ENCODE data around the gene LAMC2.

The LAMC2 gene

GRCh38 chr1:183275322-183275721 is 89.3 kb downstream of the LAMC2 start:
- TF ChIP-seq RARB (CRISPR knock-in tag; IDR thresholded peaks at IDR 0.05): no peak
- no peak for TF ChIP-seq TOX (CRISPR knock-in tag; IDR thresholded peaks at IDR 0.05; ENCODE audit: borderline replicate concordance)
- TF ChIP-seq PPARA (CRISPR knock-in tag; IDR thresholded peaks at IDR 0.05; ENCODE audit: borderline replicate concordance): no peak
- no peak for TF ChIP-seq ZFP3 (CRISPR knock-in tag; IDR thresholded peaks at IDR 0.05)
- no peak for TF ChIP-seq ISL1 (CRISPR knock-in tag; IDR thresholded peaks at IDR 0.05)
- no peak for TF ChIP-seq ZFP30 (CRISPR knock-in tag; IDR thresholded peaks at IDR 0.05)
- TF ChIP-seq ESRRG (CRISPR knock-in tag; IDR thresholded peaks at IDR 0.05): no peak
- no peak for TF ChIP-seq BACH2 (CRISPR knock-in tag; IDR thresholded peaks at IDR 0.05; ENCODE audit: borderline replicate concordance)
- TF ChIP-seq CSDC2 (CRISPR knock-in tag; IDR thresholded peaks at IDR 0.05): no peak
- TF ChIP-seq SNAI2 (CRISPR knock-in tag; IDR thresholded peaks at IDR 0.05): no peak
- ATAC-seq: no peak

- no peak for ATAC-seq
- TF ChIP-seq, protein P1, sequence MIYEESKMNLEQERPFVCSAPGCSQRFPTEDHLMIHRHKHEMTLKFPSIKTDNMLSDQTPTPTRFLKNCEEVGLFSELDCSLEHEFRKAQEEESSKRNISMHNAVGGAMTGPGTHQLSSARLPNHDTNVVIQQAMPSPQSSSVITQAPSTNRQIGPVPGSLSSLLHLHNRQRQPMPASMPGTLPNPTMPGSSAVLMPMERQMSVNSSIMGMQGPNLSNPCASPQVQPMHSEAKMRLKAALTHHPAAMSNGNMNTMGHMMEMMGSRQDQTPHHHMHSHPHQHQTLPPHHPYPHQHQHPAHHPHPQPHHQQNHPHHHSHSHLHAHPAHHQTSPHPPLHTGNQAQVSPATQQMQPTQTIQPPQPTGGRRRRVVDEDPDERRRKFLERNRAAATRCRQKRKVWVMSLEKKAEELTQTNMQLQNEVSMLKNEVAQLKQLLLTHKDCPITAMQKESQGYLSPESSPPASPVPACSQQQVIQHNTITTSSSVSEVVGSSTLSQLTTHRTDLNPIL (CRISPR knock-in tag; IDR thresholded peaks at IDR 0.05; ENCODE audit: low read depth): no peak
- TF ChIP-seq ZC3H10 (CRISPR knock-in tag; IDR thresholded peaks at IDR 0.05): no peak
- TF ChIP-seq, protein P2, sequence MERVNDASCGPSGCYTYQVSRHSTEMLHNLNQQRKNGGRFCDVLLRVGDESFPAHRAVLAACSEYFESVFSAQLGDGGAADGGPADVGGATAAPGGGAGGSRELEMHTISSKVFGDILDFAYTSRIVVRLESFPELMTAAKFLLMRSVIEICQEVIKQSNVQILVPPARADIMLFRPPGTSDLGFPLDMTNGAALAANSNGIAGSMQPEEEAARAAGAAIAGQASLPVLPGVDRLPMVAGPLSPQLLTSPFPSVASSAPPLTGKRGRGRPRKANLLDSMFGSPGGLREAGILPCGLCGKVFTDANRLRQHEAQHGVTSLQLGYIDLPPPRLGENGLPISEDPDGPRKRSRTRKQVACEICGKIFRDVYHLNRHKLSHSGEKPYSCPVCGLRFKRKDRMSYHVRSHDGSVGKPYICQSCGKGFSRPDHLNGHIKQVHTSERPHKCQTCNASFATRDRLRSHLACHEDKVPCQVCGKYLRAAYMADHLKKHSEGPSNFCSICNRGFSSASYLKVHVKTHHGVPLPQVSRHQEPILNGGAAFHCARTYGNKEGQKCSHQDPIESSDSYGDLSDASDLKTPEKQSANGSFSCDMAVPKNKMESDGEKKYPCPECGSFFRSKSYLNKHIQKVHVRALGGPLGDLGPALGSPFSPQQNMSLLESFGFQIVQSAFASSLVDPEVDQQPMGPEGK (CRISPR knock-in tag; IDR thresholded peaks at IDR 0.05; ENCODE audit: borderline replicate concordance): no peak
- TF ChIP-seq, protein P3, sequence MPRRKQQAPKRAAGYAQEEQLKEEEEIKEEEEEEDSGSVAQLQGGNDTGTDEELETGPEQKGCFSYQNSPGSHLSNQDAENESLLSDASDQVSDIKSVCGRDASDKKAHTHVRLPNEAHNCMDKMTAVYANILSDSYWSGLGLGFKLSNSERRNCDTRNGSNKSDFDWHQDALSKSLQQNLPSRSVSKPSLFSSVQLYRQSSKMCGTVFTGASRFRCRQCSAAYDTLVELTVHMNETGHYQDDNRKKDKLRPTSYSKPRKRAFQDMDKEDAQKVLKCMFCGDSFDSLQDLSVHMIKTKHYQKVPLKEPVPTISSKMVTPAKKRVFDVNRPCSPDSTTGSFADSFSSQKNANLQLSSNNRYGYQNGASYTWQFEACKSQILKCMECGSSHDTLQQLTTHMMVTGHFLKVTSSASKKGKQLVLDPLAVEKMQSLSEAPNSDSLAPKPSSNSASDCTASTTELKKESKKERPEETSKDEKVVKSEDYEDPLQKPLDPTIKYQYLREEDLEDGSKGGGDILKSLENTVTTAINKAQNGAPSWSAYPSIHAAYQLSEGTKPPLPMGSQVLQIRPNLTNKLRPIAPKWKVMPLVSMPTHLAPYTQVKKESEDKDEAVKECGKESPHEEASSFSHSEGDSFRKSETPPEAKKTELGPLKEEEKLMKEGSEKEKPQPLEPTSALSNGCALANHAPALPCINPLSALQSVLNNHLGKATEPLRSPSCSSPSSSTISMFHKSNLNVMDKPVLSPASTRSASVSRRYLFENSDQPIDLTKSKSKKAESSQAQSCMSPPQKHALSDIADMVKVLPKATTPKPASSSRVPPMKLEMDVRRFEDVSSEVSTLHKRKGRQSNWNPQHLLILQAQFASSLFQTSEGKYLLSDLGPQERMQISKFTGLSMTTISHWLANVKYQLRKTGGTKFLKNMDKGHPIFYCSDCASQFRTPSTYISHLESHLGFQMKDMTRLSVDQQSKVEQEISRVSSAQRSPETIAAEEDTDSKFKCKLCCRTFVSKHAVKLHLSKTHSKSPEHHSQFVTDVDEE (CRISPR knock-in tag; IDR thresholded peaks at IDR 0.05): no peak
- no peak for TF ChIP-seq ZNF8 (CRISPR knock-in tag; IDR thresholded peaks at IDR 0.05)
- TF ChIP-seq TCF4 (CRISPR knock-in tag; IDR thresholded peaks at IDR 0.05; ENCODE audit: borderline replicate concordance): no peak
- no peak for TF ChIP-seq ZNF565 (CRISPR knock-in tag; conservative IDR thresholded peaks at IDR 0.05; ENCODE audit: low read depth)
- no peak for TF ChIP-seq ZNF70 (CRISPR knock-in tag; IDR thresholded peaks at IDR 0.05)
- no peak for TF ChIP-seq ISL1 (CRISPR knock-in tag; IDR thresholded peaks at IDR 0.05)
Observed at GRCh38 chr1:183276386-183277080, 90.5 kb downstream of the LAMC2 start.

GRCh38 chr1:183277821-183278738 is 92.0 kb downstream of the LAMC2 start:
- ATAC-seq: no peak
- TF ChIP-seq RARB (CRISPR knock-in tag; IDR thresholded peaks at IDR 0.05) (no peak), CSDC2 (CRISPR knock-in tag; IDR thresholded peaks at IDR 0.05) (no peak), ZNF70 (CRISPR knock-in tag; IDR thresholded peaks at IDR 0.05) (no peak), TOX (CRISPR knock-in tag; IDR thresholded peaks at IDR 0.05; ENCODE audit: borderline replicate concordance) (no peak), ZNF565 (CRISPR knock-in tag; conservative IDR thresholded peaks at IDR 0.05; ENCODE audit: low read depth) (no peak), ZFP3 (CRISPR knock-in tag; IDR thresholded peaks at IDR 0.05) (no peak), CSRNP3 (CRISPR knock-in tag; IDR thresholded peaks at IDR 0.05) (no peak), OSR1 (CRISPR knock-in tag; IDR thresholded peaks at IDR 0.05) (no peak), BACH2 (CRISPR knock-in tag; IDR thresholded peaks at IDR 0.05; ENCODE audit: borderline replicate concordance) (no peak)
- TF ChIP-seq, protein P3 (CRISPR knock-in tag; IDR thresholded peaks at IDR 0.05): no peak
- TF ChIP-seq, protein P4, sequence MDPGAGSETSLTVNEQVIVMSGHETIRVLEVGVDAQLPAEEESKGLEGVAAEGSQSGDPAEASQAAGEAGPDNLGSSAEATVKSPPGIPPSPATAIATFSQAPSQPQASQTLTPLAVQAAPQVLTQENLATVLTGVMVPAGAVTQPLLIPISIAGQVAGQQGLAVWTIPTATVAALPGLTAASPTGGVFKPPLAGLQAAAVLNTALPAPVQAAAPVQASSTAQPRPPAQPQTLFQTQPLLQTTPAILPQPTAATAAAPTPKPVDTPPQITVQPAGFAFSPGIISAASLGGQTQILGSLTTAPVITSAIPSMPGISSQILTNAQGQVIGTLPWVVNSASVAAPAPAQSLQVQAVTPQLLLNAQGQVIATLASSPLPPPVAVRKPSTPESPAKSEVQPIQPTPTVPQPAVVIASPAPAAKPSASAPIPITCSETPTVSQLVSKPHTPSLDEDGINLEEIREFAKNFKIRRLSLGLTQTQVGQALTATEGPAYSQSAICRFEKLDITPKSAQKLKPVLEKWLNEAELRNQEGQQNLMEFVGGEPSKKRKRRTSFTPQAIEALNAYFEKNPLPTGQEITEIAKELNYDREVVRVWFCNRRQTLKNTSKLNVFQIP (CRISPR knock-in tag; IDR thresholded peaks at IDR 0.05; ENCODE audit: borderline replicate concordance, low read depth): no peak
- TF ChIP-seq, protein P2 (CRISPR knock-in tag; IDR thresholded peaks at IDR 0.05; ENCODE audit: borderline replicate concordance): no peak
